ENCODE results near the gene SCAPER.

DNA sequence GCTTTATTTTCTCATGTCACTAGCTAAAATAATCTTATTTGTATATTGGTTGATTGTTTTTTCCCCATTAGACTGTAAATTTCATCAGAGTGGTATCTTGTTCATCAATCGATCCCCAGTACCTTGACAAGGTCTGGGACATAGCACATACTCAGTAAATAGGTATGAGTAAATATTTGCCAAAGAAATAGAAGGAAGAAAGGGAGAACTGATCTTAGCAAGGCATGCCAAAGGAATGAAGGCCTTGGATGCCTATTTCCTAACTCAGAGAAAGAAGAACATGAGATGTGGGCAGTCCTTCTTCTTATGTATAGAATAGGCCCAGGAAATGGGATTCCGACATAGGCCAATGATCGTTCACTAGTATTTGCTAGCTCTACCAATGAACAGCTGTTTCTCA lies 513.8 kb downstream of the SCAPER start:
- TF ChIP-seq CTCF (conservative IDR thresholded peaks at IDR 0.05; ENCODE audit: low read depth, low read length) (no peak), SMC3 (IDR thresholded peaks at IDR 0.05; ENCODE audit: low read depth, low read length) (no peak), BHLHE40 (IDR thresholded peaks at IDR 0.05; ENCODE audit: low read depth, low read length) (no peak), FOS (IDR thresholded peaks at IDR 0.05; ENCODE audit: low read depth, low read length) (no peak), POLR2A (IDR thresholded peaks at IDR 0.05; ENCODE audit: low read depth, low read length) (no peak), RAD21 (IDR thresholded peaks at IDR 0.05; ENCODE audit: low read length) (no peak)
- TF ChIP-seq, protein P1, sequence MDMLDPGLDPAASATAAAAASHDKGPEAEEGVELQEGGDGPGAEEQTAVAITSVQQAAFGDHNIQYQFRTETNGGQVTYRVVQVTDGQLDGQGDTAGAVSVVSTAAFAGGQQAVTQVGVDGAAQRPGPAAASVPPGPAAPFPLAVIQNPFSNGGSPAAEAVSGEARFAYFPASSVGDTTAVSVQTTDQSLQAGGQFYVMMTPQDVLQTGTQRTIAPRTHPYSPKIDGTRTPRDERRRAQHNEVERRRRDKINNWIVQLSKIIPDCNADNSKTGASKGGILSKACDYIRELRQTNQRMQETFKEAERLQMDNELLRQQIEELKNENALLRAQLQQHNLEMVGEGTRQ (IDR thresholded peaks at IDR 0.05; ENCODE audit: low read depth, low read length), result no peak
